ENCODE data around the gene LGI2.

LGI2 gene

DNA sequence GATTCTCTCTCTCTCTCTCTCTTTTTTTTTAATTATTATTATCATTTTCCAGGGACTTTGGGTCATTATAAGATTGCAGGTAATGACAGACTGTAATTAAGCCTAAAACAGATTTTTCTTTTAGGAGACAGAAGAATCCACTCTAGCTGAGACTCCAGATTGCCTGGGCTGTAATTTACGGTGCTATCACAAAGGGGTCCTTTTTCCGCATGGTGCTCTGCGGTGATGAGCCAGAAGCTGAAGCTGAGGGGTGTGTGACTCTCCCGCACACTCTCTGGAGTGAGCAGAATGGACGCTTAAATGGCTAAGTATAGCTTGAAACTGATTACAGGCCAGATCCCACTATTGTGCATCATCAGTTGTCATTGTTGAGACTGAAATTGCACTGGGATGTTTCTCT lies 50.0 kb downstream of the LGI2 start:
- Histone ChIP-seq H3K9me3 (no peaks in the 10 kb centered on the region), H3K27me3 (no peaks in the 10 kb centered on the region), H3K4me3 (ENCODE audit: low read depth in 1 of 2, low read length in 1 of 2) (no peak overlapping the region), H3K4me1 (ENCODE audit: control insufficient read depth in 1 of 2, insufficient read depth in 1 of 2, low read depth in 1 of 2, low read length in 1 of 2) (peaks cover 25 to 31% of the 10 kb centered on the region in 2 experiments), H3K27ac (no peak overlapping the region), H3K36me3 (no peaks in the 10 kb centered on the region)
- no peak for TF ChIP-seq CTCF (IDR thresholded peaks at IDR 0.05)

DNA sequence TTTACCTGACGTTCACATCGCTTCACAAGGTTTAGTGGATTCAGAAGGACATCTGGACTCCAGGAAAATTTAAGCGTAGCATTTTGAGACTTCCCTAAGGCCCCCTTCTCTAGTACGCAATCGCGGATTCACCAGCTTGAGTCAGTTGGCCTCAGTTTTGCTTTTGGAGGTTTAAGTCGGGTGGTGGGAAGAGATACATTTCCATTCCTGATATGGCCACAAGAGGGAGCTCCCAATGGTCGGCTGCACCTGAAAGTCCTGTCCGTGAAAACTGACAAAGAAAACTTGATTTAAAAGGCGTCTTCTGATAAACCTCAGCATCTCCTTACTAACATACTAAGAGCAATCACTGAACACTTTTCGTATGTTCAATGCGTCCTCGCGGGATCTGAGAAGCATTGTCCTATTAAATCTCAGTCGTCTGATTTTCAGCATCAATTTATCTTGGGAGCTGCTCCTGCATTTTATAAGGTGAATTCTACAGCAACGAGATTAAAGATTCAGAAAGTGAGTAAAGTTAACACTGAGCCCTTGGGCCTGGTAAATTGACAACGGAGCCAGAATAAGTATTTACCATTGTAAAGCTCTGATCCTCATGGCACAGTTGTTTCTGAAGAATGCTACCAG lies 50.6 kb downstream of the LGI2 start:
- Histone ChIP-seq H3K4me3 (ENCODE audit: low read depth in 1 of 2, low read length in 1 of 2) (peak overlapping the region; percentile 48 to 54), H3K4me1 (ENCODE audit: control insufficient read depth in 1 of 2, insufficient read depth in 1 of 2, low read depth in 1 of 2, low read length in 1 of 2) (peaks cover 29 to 37% of the 10 kb centered on the region in 2 experiments), H3K36me3 (no peaks in the 10 kb centered on the region), H3K9me3 (no peaks in the 10 kb centered on the region), H3K27me3 (no peaks in the 10 kb centered on the region), H3K27ac (peak overlapping the region; percentile 82)
- TF ChIP-seq CTCF (IDR thresholded peaks at IDR 0.05), result peak; percentile 64

- no peaks in the 10 kb centered on the region for H3K27me3 ChIP-seq
- H3K4me3 ChIP-seq (ENCODE audit: low read depth in 1 of 2, low read length in 1 of 2), result peak overlapping the region; percentile 48 to 54
- no peaks in the 10 kb centered on the region for H3K9me3 ChIP-seq
- peak overlapping the region; percentile 82 for H3K27ac ChIP-seq
- TF ChIP-seq CTCF (IDR thresholded peaks at IDR 0.05), result no peak
- peaks cover 35 to 43% of the 10 kb centered on the region in 2 experiments for H3K4me1 ChIP-seq (ENCODE audit: control insufficient read depth in 1 of 2, insufficient read depth in 1 of 2, low read depth in 1 of 2, low read length in 1 of 2)
- H3K36me3 ChIP-seq, result no peaks in the 10 kb centered on the region
Observed at GRCh38 chr4:24979554-24979953, 51.2 kb downstream of the LGI2 start.

DNA sequence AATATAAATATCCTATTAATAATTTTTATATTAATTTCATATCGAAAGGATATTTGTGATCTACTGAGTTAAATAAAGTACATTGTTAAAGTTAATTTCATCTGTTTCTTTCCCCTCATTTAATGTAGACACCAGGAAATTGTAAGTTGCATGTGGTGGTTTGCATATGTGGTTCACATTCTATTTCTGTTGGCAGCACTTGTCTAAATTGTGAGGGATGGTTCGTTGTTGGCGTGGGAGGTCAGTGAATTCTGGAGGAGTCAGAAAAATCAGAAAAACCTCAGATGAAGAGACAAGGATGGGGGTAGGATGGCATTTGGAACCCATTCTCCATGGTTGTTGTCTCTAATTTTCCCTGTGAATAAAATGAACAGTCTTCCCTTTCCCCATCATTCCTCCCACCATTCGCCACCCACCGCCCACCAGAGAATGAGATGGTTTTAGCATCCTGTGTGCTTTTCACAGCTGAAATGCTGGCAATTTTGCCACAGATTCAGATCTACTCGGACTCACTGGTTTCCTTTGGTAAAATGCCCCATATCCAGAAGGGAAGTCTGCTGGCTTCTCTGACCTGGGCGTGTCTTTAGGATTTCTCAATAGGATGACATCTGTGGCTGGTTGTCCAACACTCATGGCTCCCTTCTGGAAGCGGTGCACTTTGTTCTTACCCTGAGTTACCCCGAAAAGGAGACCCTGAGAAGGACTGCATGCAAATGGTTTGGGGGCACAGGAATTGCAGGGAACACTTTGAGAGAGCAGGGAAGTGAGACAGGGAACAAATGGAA lies 52.3 kb downstream of the LGI2 start:
- Histone ChIP-seq H3K9me3 (no peaks in the 10 kb centered on the region), H3K27me3 (no peaks in the 10 kb centered on the region), H3K4me1 (ENCODE audit: control insufficient read depth in 1 of 2, insufficient read depth in 1 of 2, low read depth in 1 of 2, low read length in 1 of 2) (peaks cover 46 to 54% of the 10 kb centered on the region in 2 experiments), H3K4me3 (ENCODE audit: low read depth in 1 of 2, low read length in 1 of 2) (no peak overlapping the region), H3K36me3 (no peaks in the 10 kb centered on the region), H3K27ac (peak overlapping the region; percentile 82)
- no peak for TF ChIP-seq CTCF (IDR thresholded peaks at IDR 0.05)

GRCh38 chr4:24975510-24975909 lies 55.2 kb downstream of the LGI2 start:
- H3K27me3 ChIP-seq, result no peaks in the 10 kb centered on the region
- peaks cover 51 to 67% of the 10 kb centered on the region in 2 experiments for H3K4me1 ChIP-seq (ENCODE audit: control insufficient read depth in 1 of 2, insufficient read depth in 1 of 2, low read depth in 1 of 2, low read length in 1 of 2)
- no peaks in the 10 kb centered on the region for H3K36me3 ChIP-seq
- no peak overlapping the region for H3K4me3 ChIP-seq (ENCODE audit: low read depth in 1 of 2, low read length in 1 of 2)
- TF ChIP-seq CTCF (IDR thresholded peaks at IDR 0.05), result no peak
- H3K27ac ChIP-seq, result no peak overlapping the region
- H3K9me3 ChIP-seq, result no peaks in the 10 kb centered on the region

Measured in neutrophil (primary cell).